DMS53 treated with DMSO at 0.1 percent for 48 hours (cell line): Measurements from ENCODE around the gene ALDOB.
"Not testable (repeated sequence)": the region's sequence is repeated elsewhere in the genome, so short reads cannot be mapped to it uniquely, and the experiment has no call there.

Source experiments
- DNase-seq: peaks from one replicate; lab custom pipeline; 2025; ENCODE audit not compliant: unreplicated experiment; lab: John Stamatoyannopoulos, UW

Gene ALDOB

DNA sequence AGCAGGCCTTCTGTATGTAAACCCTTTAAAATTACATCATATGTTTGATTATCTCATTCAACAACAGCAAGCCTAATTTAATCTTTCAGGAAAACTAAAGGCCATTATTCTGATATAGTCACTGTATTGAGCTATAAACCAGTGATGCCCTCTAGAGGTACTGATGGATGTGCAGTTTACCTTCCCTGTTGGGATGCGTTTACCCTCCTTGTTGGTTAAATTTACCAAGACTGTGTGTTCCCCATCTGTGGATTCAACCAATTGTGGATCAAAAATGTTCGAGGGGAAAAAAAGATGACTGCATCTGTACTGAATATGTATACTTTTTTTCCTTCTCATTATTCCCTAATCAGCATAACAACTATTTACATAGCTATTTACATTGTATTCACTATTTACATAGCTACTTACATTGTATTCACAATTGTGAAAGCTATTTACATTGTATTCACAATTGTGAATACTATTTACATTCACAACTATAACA, 47.0 kb downstream of the ALDOB start:
- peak; percentile 39 for DNase-seq

DNA sequence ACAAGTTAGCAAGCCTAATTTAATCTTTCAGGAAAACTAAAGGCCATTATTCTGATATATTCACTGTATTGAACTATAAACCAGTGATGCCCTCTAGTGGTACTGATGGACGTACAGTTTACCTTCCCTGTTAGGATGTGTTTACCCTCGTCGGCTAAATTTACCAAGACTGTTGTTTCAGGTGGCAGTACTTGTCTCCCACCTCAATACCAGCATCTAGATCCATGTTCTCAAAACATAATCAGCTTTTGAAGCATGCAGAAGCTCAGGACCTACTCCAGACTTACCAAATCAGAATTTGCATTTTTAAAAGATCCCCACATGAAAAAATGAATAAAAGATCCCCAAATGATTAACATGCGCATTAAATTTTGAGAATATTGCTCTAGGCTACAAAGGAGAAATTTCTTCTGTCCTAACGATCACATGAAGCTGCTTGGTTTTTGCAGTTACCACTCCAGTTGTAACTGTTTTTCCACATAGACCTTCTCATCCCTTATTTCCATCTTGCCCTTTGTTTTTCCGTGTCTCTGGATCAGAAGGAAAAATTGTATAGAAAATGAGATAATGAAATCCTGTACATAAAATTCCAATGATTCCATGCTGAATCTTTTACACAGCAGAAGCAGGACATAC, 47.6 kb downstream of the ALDOB start:
- DNase-seq: peak; percentile 61

DNA sequence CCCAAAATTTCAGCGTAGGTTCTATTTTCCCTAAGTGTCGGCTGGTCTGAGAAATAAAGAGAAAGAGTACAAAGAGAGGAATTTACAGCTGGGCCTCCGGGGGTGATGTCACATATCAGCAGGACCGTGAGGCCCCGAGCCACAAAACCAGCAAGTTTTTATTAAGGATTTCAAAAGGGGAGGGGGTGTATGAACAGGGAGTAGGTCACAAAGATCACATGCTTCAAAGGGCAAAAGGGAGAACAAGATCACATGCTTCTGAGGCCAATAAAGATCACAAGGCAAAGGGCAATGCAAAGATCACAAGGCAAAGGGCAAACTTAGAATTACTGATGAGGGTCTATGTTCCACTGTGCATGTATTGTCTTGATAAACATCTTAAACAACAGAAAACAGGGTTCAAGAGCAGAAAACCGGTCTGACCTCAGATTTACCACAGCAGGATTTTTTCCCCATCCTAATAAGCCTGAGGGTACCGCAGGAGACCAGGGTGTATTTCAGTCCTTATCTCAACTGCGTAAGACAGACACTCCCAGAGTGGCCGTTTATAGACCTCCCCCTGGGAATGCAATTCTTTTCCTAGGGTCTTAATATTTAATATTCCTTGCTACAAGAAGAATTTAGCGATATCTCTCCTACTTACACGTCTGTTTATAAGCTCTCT, 50.6 kb downstream of the ALDOB start, which contains the start of gene BAAT:
TSS of gene BAAT (minus strand) at position 134 of the 664 bp plus-strand sequence. CDS start 13,602 bp downstream, outside the sequence.
- not testable (repeated sequence) for DNase-seq

DNA sequence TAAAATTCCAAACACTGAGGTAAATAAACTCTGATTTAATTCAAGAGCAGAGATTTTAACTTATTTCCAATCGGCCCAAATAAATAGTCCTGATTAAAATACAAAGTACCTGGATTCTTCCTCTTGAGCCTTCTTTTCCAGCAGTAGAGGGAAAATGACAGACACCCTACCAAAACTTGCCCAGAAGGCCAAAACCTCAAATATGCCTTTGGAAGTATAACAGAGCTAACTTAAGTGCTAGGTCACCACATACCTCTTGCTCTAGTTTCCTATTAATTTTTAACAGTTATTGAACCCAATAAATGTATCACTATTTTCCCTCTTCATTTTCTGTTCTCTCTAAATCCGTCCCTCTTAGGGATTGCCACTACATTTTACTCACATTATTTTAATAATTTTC, 52.2 kb downstream of the ALDOB start:
- DNase-seq: no peak

DNA sequence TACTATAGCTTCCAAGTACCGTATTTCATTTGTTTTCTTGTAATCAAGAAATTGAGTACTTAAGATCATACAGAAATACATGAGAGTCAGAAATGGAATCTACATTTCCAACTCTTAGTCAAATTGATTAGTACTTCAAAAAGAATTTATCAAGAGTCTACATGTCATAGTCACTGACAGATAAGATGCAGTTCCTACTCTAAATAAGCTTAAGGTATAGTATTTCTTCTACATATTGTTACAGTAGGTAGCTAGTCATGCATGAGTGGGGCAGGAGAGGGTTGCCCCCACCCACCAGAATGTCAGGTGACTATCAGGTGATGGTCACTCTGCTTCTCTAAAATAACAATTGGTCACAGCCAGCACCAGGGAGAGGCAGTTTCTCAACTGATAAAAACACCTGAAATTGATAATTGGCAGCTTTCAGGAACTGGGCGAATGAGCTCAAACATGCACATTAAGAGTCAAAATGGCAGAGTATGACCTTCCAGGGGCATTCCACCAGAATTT, 53.7 kb downstream of the ALDOB start:
- DNase-seq: no peak

DNA sequence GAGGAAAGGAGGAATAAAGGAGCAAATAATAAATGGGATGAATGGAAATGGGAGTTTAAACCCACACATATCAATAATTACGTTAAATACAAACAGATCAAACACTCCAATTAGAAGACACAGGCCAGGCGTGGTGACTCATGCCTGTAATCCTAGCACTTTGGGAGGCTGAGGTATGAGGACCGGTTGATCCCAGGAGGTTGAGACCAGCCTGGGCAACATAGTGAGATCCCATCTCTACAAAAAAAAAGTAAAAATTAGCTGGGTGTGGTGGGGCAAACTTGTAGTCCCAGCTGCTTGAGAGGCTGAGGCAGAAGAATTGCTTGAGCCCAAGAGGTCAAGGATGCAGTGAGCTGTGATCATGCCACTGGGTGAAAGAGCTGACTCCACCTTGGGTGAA, 54.5 kb downstream of the ALDOB start:
- DNase-seq: no peak

DNA sequence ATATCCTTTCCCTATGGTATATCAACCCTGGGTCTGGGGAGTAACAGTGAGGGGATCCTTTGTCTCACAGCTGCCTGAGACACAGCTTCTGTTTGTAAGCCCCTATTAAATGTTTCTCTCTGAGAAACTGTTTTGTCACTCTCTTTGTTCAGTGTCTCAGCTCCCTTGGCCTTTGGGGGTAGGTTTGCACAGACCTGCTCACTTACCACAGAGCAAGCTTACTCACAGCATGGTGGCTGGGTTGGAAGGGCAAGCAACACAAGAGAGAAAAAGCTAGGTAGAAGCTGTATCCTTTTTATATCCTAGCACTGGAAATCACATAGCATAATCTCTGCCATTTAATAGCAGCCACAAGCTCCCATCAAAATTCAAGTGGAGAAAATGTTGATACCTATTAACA, 55.3 kb downstream of the ALDOB start:
- DNase-seq: no peak

DNA sequence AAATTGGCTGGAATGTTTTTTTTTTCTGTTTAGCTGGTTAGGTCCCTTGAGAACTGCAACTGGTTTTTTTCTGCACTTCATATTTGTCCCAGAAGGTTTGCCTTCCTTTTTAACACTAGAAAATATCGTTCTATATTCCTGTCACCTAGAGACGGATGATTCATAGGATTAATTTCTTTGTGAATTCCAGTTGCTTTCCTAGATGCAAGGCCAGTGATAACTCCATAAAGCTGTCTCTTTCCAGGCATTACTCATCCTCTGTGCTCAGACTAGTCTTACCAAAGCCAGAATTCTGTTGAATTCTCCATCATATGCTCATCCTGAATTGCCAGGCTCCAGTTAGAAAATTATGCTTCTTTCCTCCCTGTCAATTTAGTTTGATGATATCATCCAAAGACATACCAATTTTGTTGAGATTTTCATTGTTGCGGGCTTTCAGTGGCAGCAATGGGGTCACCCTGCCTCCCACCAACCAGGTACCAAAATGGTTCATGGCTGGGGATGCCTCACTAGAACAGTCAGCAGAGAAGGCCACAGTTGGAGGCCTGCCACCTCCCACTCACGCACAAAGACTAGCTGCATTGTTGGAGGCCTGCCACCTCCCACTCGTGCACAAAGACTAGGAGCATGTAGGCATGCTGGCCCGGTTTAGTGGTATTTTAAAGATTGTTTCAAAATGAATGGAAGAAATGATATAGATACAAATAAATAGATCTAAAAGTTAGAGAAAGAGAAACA, 59.3 kb downstream of the ALDOB start:
- no peak for DNase-seq

DNA sequence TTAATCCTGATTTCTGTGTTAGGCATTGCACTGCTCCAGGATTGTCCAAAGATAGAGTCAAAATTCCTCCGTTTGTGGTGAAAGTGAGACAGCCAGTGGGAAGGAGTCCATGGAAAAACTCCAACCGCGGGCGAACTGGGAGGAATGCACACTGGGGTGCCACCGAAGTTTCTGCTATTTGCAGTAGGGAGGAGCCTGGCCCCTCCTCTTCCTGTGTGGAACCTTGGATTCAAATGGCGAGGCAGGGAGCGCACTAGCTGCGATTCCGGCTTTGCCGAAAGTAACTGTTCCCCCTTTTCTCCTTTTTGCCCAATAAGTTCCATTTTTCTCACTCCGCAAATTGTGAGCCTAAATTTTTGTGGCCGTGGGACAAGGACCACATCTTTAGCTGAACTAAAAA, 60.0 kb downstream of the ALDOB start:
- no peak for DNase-seq

DNA sequence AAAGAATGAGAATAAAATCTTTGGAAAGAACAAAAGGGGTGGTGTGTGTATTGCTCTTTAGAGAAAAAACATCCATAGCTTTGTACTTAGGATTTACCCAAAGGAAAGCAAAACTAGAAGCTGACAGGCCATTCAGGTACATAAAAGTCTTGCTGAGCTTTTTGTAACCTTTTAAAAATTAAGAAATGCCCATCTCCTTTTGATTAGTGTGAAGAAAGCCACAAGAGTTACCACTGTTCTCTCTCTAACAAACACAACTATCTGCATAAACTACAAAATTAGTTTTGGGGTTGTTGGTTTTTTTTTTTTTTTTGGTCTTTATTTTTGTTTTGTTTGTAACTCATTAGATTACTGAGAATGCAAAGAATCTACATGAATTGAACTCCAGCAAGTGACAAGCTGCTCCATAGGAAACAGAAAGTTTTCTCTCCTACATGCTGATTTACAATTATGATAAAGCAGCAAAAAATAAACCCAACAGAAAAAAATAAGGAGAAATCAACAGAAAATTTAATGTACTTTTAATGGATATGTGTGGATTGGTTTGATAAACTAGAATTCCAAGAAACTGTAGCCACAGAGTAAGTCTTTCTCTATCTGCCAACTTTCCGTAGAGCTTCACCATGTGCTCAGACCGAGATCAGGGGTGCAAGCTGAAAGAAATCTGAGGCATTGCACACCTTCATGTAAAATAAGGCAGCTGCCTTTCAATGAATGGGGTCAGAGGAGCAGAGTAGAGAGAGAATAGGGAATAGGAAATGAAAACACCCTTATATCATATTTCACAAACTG, 63.1 kb downstream of the ALDOB start:
- no peak for DNase-seq

DNA sequence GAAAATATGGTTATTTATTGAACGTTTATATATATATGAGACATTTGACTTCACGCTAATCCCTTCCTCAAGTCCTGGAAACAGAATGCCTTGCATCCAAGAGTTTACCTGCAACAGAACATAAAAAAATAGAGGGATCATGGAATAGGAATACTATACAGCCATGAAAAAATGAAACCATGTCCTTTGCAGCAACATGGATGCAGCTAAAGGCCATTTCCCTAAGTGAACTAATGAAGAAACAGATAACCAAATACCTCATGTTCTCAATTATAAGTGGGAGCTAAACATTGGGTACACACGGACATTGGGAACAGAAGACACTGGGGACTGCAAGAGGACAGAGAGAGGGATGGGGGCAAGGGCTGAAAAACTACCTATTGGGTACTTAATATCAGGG, 63.8 kb downstream of the ALDOB start:
- DNase-seq: no peak
